Fibroblast of skin of back (primary cell): ENCODE data around the gene PJA2.

Experiments
- DNase-seq: peaks from one replicate; pipeline ENCODE4 v3.0.0-alpha.2; 2013

The PJA2 gene

DNA sequence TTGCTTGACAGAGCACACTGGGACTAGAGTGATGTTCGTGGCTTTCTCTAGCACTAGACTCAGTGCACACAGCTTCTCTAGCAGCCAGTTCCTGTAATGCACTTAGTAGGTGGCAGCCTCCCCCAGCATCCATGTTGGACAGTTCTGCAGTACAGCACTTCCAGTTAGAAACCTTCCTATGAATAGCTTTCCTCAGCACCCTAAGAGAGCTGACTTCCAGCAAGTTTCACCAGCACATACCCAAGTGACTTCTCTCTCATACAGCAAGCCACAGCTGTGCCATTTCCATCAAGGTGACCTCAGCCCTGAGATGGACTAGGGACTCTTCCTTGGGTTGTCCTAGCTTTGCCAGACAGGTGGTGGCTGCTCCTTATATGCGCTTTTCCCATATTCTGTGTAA lies 60.4 kb downstream of the PJA2 start:
- no peak for DNase-seq

DNA sequence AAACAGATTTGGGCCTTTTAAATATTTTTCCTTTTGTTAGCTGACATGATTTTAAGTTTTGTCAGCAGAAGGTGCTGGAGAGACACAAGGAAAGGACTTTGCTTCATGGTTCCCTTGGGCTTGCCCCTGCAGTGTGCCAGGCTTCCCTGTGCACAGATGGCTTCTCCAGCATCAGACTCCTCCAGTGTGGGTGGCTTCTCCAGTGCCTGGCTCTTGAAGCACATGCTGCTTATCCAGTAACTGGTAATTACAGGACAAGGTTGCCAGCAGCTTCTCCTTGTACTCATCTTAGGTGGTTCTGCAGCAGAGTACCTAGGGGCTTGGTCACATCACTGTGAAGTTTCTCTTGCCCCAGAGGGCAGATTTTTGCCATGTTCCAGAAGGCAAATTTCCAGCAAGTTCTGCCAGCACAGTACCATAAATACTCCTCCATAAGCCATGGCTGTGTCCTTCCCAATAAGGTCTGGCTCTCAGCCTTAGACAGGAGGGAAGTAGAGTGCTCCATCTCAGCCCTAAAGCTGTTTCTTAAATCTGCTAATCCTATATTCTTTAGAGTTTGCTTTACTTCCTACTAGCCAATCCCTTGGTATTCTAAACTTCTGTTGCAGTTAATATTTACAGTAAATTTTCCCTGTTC lies 62.4 kb downstream of the PJA2 start:
- DNase-seq, result no peak

DNA sequence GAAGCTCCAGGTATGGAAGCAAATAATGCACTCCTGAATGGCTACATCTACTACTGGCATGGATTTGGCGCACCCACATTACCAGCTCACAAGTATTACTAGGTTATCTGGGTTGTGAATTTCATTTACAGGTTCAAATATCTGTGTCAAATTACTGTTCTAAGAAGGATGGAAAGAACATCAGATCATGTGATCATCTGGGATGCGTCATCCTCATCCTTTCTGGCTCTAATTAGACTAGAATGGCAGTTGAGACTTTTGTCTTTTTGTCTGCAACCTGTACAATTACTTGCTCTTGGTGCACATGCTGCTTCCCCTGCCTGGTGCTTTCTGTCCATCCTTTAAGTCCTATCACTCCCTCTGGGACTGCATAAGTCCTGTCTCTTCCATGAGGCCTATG lies 64.1 kb downstream of the PJA2 start:
- no peak for DNase-seq

DNA sequence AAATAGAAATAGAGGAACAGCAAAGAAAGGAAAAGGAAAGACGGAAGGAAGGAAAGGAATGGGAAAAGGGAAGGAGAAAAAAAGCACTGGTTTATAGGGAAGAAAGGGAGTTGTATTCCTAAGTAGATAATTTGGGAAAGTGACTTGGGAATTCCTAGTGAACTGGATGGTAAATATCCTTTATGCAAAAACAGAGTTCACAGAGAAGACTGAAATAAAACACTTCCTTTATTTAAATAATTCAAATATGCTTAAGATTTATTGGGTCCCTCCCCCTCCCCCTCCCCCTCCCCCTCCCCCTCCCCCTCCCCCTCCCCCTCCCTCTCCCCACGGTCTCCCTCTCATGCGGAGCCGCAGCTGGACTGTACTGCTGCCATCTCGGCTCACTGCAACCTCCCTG lies 69.4 kb downstream of the PJA2 start:
- DNase-seq, result no peak

DNA sequence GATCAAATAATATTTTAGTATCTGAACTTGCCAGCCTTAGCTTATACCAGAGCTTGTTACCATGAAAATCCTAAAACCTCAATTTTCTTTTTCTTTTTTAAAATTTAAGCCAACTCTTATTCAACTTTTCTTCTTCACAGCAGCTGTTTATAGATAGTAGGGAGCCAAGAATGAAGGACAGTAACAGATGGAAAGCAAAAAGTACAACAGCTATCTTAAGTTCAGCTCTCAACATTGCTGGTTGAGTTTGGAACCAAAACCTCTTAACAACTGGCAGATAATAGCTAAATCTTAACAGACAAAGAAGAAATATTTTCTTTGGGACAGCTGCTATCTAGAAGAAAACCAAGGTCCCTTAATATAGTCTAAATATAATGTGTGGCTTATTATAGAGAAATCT lies 74.7 kb downstream of the PJA2 start:
- DNase-seq, result no peak

DNA sequence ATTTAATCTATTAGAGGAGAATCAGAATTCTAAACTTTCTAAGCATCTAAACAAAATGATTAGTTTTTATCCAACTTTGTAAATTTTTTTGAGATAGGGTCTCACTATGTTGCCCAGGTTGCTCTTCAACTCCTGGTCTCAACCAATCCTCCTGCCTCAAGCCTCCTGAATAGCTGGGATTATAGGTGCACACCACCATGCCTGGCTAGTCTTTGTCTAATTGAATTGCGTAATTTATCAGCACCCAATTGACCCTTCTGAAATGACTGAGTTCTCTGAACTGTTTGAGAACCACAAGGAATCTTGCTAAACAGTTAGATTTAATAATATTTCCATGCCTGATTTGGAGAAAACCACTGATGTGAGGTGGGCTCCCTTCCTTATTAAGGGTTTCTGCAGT lies 75.7 kb downstream of the PJA2 start:
- no peak for DNase-seq

DNA sequence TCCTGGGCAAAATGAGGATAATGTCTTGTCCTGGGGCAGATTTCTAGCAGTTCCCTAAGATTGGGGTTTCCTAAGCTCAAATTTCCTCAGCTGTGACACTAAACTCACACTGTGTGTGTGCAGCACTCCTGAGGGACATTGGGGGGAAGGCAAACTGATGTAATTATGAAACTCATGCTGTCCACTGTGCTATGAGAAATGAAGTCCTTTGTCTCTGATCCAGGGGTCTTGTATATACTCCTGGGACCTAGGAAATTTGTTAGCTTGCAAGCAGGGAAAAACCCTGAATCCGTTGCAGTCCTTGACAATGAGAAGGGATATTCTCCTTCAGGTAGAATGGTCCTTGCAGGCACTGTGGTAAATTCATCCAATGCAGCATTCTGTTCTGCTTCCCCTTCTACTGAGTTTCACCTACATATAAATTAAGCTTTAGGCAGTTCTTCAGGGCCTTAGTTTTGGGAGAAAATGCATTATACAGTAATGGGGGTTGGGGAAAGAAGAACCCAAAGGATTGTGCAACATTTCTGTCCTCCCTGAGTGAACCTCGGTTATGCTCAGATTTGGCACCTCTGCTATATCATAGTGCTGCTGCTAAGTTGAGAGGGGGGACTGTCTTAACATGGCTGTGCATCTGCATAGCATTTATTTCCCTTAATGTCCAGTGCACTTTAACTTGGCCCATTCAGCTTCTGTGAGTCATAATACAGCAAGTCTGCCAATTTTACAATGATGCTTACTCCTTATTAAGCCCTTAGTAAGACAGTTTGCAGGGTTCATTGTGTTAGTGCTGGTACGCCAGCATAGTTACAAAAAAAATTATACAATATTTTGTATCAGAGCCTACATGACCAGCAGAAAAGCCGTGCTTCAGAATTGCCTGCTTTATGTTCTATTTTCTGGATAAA lies 80.2 kb downstream of the PJA2 start:
- DNase-seq, result peak; percentile 35

DNA sequence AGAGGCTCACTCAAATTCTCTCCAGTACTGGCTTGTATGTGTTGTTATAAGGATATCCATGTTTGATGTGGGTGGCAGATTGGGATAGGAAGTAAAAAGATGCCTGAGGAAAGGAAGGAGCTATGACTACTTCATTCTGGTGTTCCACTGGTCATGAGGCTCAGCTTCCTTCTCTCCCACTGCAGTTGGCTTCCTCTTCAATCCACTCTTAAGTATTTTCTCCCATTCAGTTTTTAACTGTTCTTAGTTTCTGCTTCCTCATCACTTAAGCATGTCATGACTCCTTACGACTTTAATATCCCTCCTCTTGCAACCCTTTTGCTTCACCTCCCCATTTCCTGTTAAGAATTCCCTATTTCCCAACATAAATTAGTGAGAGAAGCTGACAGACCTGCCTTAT lies 81.1 kb downstream of the PJA2 start:
- DNase-seq, result peak; percentile 10

DNA sequence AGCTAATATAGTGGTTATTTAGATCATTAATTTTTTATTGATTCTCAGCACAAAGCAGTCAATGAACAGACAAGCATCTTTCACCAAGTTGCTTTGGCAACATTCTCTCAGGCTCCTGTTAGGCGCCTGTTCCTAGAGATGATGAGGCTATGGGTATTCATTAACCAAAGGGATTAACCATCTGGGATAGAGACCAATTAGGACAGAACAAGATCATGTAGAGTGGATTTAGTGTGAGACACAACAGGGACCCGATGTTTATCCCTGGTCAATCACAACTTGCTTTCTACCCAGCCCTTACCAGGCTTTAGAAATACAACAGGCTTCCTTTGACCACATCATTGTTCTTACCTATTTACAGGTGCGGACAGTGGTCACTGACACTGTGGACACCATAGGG lies 82.2 kb downstream of the PJA2 start:
- DNase-seq, result no peak

DNA sequence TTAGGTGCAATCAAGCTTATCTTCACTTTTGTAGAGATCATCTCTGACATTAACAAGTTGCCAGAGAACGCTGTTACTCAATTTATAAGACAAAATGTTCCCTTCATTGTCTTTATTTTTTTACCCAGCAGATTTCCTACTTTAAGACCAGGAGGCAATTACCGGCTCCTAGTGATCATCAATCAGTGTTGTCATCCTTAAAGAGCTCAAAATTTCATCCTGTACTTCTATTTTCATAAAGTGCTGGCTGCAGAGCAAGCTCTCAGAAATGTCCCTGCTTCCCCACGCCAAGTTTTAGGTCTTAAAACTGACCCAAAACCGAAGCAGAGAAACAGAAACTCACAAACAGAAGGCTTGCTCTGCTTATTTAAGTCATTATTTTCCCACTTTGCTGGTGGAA lies 82.9 kb downstream of the PJA2 start:
- DNase-seq, result no peak

DNA sequence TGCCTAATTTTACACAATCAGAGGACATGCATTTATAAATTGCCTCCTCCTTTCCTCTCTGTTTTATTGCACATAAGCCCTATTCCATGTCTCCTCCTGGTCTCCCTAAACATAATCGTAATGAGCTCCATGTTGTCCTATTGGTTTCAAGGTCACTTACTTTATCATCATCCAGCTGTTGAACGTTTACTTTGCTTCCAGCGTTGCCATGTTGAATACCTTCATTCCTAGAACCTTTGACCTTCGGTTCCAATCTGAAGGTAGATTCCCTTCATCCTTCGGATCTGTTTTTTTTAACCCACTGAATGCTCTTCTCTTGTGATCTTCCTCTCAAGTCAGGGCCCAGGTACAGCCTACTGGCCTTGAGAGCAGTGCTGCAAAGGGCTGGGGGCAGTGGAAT lies 84.3 kb downstream of the PJA2 start:
- no peak for DNase-seq

DNA sequence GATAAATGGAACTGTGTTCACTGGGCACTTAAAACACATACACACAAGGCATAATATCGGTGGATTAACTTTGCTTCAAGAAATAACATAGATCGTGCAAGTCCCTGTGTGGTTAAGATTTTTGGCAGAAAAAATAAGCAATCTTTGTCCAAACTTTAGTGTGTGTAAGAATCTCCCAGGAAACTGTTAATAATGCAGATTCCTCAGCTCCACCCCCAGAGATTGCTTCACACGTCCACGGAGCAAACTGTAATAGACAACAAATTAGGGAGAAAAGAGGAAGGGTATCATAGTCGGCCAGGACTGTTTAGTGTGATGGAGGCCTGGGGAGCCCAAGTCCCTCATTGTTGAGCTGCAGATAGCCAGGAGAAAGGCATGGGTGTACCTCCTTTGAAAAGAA lies 84.8 kb downstream of the PJA2 start:
- DNase-seq, result no peak

DNA sequence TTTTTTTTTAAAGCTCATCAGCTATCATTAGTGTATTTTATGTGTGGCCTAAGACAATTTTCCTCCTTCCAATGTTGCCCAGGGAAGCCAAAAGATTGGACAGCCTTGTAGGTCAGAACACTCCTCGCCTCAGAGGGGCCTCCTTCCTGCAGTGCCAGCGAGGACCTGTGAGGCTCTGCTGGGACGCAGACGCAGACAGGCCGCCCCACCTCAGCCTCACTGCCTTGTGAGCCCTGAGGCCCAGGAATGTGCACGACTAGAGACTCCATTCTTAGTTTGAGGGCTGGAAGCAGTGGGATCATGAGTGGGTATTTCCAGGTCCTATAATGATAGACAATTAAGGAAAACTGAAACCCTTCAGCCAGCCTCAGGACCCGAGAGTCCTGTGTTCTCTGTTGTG lies 85.4 kb downstream of the PJA2 start:
- no peak for DNase-seq

DNA sequence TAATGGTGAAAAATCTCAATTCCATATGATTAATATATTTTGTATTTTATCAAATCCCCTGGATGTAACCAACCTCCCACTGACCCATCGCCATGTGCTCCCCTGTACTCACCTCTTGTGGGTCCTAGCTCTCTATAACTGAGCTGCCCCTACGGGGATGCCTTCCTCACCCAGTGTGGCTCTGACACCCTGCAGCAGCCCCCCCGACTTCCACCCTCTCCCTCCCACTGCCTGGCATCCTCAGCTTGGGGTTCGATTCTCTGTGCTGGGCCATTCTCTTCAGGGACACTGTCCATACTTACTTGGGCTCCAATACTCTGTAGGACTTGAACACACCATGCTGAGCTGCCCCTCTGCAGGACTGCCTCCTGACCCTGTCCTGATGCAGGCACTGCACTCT lies 87.1 kb downstream of the PJA2 start:
- no peak for DNase-seq

DNA sequence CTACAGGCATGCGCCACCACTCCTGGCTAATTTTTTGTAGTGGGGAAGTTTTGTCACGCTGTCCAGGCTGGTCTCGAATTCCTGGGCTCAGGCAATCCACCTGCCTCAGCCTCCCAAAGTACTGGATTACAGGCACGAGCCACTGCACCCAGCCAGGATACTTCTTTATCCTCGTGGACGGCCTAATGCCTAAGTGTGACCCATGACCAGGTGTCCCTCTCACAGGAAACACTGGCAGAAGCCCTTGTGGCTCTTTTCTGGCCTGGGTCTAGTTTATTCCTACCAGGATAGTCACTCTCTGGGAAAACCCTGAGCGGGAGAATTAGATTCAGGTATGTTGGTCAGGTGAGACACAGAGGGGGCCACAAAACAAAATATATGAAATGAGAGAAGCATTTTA lies 90.4 kb downstream of the PJA2 start:
- DNase-seq, result no peak

DNA sequence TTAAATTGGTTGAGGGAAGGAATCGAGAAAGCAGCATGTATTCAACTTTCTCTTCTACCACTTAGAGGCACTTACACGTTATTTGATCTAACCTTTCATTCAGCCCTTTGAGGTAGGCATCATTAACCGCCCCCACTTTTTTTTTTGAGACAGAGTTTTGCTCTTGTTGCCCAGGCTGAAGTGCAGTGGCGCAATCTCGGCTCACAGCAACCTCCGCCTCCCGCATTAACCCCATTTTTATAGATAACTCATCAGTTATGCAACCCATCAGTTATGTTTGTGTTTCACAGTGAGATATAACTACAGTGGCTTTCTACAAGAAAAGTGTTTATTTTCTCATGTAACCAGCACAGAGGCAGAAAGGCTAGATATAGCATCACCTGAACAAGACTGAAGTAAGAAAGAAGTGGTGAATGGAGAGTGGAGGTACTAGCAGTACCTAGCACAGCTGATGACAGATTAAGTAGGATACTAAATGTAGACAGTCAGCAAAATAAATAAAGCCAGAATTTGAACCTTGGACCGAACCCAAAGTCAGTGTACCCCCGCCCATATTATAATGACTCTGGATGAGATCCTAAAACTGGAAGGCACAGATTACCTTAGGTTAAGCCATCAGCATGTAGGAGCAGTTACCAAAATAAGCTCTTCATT lies 91.2 kb downstream of the PJA2 start:
- DNase-seq, result no peak

DNA sequence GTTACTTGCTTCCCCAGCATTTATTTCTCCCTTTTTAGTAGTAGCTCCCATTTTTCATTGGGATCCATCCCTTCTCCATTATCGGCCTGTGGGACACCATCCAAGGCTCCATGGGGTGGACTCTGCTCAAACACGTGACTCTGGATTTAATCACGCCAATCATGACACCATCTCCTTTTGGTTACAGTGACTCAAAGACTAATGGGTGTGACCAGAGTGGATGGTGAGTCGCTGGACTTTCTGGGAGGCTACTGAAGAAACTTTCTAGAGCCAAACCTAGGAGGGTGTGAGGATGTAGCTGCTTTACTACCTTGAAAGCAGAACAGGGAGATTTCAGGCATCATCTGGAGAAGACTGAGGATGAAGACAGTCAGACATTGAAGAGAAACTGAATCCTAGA lies 93.1 kb downstream of the PJA2 start:
- peak; percentile 65 for DNase-seq

DNA sequence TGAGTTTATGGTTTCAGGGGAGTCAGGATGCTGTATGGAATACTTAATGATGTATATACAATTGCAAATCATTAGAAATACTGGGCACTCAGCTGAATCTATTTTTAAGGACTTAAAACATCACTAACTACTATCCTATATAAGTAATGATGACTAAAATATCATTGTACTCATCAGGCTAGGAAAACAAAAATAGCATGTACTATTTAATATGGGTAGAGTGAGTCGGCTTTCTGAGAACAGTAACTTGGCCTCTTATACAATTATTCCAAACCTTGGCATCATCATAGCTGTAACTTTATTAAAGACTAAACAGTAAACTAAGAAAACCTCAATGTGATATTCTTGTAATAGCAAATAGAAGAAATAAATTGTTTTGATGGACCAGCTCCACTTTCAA lies 94.5 kb downstream of the PJA2 start:
- peak; percentile 32 for DNase-seq

DNA sequence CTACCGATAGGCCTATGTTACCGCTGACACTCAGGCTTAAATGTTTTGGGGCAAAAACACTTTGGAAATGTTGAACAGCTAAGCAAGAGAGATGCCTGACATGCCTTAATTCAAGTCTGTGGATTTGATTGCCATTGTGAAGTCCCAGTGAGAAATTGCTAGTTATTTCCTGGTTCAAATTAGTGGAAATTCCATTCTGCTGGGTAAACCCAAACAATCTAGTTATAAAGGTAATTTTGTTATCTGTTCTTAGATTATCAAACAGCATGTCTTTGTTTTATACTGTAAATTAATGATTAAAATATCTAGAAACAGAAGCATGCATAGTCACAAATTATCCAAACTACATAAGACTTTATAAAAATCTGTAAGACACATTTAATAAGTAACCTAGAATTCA lies 96.6 kb downstream of the PJA2 start:
- DNase-seq, result no peak

DNA sequence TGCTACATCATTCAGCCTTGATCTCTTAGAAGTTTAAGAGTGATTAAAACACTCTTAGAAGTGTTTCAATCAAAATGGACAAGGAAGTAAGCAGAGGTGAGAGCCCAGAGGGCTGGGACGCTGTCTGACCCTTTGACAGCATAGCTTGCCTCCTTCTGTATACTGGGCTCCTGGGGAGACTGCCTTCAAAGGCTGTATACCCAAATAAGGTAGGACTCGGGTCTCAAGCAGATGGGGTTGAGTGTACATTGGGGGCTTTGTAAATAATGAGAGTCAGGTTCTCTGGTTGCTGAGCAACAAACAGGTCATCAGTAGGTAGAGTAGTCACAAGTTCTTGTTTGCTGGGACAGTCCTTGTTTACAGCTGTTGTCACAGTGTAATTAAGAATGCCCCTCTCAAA lies 97.1 kb downstream of the PJA2 start:
- DNase-seq, result no peak

DNA sequence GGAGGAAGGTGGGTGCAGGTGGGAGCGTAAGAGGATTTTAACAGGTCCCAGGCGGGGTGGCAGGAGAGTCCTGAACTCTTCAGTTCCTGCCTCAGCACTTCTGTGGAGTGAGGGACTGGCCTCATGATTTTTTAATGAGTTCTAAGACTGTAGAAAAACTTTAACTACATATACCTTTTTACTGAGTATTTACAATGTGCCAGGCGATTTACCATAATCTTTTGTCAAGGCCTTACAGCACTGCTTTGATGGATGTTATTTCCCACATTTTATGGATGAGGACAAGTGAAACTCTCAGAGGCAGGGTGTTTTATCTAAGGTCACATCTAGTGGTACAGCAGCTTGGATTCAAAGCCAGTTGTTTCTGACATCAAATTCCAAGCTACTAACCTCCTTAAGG lies 99.5 kb downstream of the PJA2 start:
- no peak for DNase-seq

DNA sequence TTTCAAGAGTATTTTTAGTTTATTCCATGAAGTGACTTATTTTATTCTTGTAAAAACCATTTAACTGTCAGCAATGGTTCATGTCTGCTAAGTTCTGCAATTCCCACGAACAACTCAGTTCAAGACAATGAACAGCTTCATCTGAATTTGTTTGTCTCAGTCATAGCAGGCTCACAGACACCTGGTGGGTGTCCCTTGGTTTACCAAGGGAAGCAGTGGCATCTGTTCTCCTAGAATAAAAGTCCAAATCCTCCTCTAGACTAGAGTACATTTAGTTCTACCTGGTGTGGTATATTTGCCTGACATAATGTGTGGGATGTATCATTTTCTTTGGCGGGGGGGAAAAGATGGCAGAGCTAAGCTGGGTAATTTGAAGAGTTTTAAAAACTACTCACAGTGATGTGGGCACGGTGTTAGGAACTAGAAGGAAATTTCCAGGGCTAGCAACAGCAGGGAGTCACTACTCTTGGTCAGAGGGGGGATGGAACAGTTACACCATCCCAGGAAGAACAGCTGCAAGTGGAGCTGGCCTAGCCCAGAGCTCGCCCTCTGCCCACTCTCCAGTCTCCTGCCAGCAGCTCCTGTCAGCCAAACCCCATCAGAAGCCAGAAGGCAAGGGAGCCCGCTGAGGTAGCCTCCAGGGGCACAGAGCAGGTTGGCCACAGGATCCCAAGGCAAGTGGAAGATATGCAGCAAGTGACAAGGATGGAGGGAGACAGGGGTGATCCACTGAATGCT lies 100.3 kb downstream of the PJA2 start:
- DNase-seq, result no peak

DNA sequence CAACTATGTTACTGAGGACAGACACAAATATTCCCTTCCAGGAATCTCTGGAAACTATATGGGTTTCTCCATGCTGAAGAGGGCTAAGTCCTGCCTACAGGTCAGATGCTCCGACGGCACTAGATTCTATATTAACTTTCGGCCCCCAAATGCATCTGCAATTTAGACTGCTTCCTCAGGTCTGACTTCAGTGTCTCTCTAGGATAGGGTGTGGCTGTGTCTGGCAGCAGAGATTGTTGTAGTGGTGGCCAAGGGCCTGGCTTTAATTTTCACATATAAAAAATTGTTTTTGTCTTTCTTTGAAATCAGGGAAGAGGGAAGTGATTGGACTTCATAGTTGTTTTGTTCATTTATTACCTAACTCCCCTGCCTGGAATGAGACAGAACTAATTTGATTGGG lies 101.8 kb downstream of the PJA2 start:
- DNase-seq, result no peak
